ENCODE results near the gene TUBGCP6.

GRCh38 chr22:50262973-50263617 is 18.3 kb upstream of the TUBGCP6 start:
- no peak for TF ChIP-seq CREB5 (CRISPR knock-in tag; IDR thresholded peaks at IDR 0.05; ENCODE audit: low read depth)
- no peak for TF ChIP-seq OSR1 (CRISPR knock-in tag; IDR thresholded peaks at IDR 0.05)
- TF ChIP-seq TSHZ2 (CRISPR knock-in tag; IDR thresholded peaks at IDR 0.05), result no peak

Data from SK-N-SH treated with all-trans-retinoic acid at 6 μM for 48 hours (cell line).